H1 (cell line): ENCODE measurements around the gene RRP12. TPM values are rescaled to one million over a fixed set of nuclear protein-coding genes. Genes with fewer than 3 reads are reported as not detected.

ENCODE experiments used
- E2F6 ChIP-seq: IDR thresholded peaks from 2 replicates; pipeline ENCODE4 v1.6.1; 2012; ENCODE audit warnings: inconsistent platforms
- KDM5A ChIP-seq: fragments of 200-600 bp; IDR thresholded peaks from 2 replicates; pipeline ENCODE4 v1.7.1; 2012; ENCODE audit warnings: mild to moderate bottlenecking, low read length, inconsistent platforms, mixed read lengths
- PHF8 ChIP-seq: fragments of 200-600 bp; sonication (generic); conservative IDR thresholded peaks from 2 replicates; pipeline ENCODE4 v1.7.1; 2012; ENCODE audit warnings: low read depth, mild to moderate bottlenecking, inconsistent platforms, low read length, moderate library complexity
- SUZ12 ChIP-seq: fragments of 200-600 bp; sonication (generic); IDR thresholded peaks from 2 replicates; pipeline ENCODE4 v1.6.1; 2012; ENCODE audit warnings: mild to moderate bottlenecking, inconsistent platforms, low read length, moderate library complexity, mixed read lengths
- TBP ChIP-seq: IDR thresholded peaks from 2 replicates; pipeline ENCODE4 v1.6.1; 2011; ENCODE audit warnings: low read depth, low read length, improper control_type of control experiment
- polyA plus RNA-seq, 7 experiments: library from polyadenylated mRNA; depleted of rRNA in 3 of 7; stranded (reverse) in 5 of 7; unstranded in 2 of 7; fragments of >200 nt in 5 of 7; fragments of 200-250 nt in 2 of 7; gene quantifications; 1 replicate in 5 of 7; 2 replicates in 1 of 7; 4 replicates in 1 of 7; pipeline versions ENCODE4 v1.2.1 to v1.2.3, GENCODE V29; 2011 to 2013; ENCODE audit warnings: missing spikeins in 2 of 7, mixed read lengths in 2 of 7
- total RNA-seq: library from RNA; stranded (reverse); fragmentation: NEBNext Ultra II Directional; extraction: Animal tissue kit (Norgen Biotek cat#: 25700); gene quantifications from 2 replicates; pipeline ENCODE4 v1.2.1, GENCODE V29; 2021
- TF ChIP-seq, protein P1 (sequence below): IDR thresholded peaks from 2 replicates; pipeline ENCODE4 v1.6.1; 2011; ENCODE audit warnings: low read length, improper control_type of control experiment

Gene RRP12
- total and polyA plus RNA-seq, 2 of the 8 experiments (the other 6 are each of a cell fraction or from before 2014, with no cell fraction given) = 21.0 to 65.8 TPM

DNA sequence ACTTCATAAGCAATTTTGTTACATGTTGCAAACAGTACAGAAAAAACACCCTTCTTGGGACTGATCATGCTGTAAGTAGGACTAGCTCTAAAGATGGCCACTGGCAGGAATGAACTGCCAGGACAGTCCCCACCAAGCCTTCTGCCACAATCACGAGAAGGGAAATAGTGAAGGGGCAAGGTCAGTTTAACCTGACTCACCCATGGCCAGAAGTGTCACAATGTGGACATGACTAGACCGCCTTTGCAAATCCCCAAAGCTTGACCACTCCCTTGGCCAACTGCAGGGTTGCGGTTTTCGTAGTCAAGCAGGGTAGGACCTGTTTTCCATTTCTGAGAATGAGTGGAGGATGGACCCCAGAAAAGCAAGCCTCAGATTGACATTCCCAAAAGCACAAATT lies 47.2 kb downstream of the RRP12 start (continued):
- TF ChIP-seq, protein P1, sequence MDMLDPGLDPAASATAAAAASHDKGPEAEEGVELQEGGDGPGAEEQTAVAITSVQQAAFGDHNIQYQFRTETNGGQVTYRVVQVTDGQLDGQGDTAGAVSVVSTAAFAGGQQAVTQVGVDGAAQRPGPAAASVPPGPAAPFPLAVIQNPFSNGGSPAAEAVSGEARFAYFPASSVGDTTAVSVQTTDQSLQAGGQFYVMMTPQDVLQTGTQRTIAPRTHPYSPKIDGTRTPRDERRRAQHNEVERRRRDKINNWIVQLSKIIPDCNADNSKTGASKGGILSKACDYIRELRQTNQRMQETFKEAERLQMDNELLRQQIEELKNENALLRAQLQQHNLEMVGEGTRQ = no peak
- TF ChIP-seq PHF8 (no peak), TBP (no peak), SUZ12 (no peak), E2F6 (no peak), KDM5A (no peak)
- TF ChIP-seq, all 59 proteins: peak for 0
